HG03432 (cell line): ENCODE measurements around the gene TTLL5.

Source experiments
- ATAC-seq: cut with Tn5 transposase; IDR thresholded peaks from one replicate; pipeline ENCODE4 v1.9.1; 2021; ENCODE audit warnings: mild to moderate bottlenecking, moderate library complexity; ENCODE audit not compliant: unreplicated experiment

TTLL5 gene

DNA sequence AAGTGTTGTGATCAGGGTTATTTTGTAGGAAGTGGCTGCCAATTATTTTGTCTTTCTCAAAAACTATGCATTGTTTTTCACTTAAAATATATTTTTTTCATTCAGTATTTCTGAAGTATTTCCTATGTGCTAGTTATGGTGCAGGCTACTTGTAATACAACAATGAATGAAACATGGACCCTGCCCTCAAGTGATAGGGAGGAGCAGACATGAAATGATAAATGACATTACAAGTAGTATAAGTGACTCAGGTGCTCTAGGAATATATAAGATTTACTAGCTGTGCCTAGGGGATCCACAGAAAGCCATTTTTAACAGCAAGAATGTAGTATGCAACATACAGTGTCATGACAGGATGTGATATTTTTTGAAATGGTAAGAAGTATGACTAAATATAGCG is 65.3 kb downstream of the TTLL5 start:
- no peak for ATAC-seq

DNA sequence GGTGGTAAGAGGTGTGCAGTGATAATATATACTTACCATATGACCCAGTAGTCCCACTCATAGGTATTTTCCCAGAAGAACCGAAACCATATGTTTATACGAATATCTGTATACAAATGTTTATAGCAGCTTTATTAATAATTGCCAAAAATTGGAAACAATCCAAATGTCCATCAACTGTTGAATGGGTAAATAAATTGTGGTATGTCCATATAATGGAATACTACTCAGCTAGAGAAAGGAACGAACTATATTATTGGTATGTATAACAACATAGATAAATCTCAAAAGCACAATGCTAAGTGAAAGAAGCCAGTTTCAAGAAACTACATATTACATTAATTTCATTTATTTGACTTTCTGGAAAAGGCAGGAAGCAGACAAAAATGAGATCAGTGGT is 66.1 kb downstream of the TTLL5 start:
- ATAC-seq, result no peak

DNA sequence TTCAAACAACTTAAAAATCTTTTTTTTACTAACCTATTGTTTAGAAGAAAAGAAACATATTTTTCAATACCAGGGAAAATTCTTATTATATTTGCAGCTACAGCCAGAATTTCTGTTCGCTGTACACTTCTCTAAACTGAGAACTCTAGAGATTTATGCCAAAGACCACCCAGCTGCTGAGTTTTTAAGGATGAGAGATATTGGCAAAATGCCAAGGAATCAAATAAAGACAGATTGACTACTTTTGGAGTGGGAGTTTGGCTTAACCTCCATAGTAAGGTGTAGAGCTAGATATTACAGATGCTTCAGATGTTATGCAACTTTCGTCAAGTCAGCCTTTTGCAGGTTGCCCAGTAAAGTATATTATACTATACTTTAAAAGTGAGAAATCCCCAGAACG is 71.8 kb downstream of the TTLL5 start:
- ATAC-seq, result no peak

DNA sequence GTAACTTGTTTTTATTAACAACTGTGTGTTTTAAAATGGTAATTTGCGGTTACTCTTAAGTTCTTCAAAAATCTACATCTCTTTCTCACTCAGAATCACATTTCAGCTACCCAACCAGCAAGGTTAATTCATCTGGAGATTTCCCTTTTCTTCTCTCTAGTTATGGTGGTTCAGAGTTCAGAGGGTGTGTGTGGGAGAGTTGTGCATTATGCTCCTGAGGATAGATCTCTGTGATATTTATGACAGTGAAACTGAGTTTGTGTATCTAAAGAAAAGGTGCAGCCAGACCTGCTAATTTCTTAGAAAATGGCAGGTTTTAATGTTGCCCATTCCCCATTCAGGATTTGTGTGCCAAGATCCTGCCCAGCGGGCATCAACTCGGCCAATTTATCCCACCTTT is 73.8 kb downstream of the TTLL5 start:
- ATAC-seq, result no peak

DNA sequence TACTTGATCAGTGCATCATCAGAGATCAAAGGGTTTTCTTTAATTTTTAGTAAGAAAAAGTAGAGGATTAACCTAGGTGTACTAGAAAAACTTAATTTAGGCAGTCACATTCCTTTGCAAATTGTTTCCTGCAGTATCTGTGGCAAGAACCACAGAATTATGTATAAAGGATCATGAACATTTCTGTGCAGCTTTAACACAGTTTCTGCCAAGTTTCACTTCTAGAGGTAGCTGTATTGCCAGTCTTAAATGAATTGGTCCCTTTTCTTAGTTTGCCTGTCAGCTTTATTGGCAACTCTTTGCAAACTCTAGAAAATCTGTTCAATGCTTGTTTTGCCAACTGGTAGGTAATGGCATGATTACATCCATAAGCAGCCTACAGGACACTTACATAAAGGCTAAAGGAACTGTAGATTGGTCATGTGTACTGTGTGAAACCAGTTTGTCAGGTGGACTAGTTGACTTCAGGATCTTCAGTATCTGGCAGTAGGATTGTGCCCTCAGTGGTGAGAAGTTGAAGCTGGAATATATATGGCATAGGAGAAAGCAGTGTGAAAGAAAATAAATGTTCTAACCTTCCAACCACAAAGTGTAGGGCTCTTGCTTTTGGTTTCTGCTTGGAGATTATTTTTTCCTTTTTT is 75.9 kb downstream of the TTLL5 start:
- ATAC-seq, result no peak

DNA sequence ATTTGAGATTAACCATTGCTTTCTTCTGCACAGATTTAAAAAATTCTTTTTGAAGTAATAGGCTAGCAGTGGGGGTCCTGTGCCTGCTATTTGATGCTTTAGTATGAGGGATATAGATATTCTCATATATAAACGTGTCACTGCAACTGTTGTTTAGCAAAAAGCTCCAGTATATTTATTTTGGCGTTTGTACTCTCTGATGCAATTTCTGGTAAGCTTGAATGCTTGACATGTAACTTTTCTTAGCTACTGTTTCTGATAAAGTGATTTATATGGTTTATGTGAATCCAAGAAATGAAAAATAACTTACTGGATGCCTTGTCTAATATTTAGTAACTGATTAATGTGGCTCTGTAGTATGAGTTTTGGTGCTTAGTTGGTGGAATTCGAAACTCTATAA is 77.1 kb downstream of the TTLL5 start:
- no peak for ATAC-seq

DNA sequence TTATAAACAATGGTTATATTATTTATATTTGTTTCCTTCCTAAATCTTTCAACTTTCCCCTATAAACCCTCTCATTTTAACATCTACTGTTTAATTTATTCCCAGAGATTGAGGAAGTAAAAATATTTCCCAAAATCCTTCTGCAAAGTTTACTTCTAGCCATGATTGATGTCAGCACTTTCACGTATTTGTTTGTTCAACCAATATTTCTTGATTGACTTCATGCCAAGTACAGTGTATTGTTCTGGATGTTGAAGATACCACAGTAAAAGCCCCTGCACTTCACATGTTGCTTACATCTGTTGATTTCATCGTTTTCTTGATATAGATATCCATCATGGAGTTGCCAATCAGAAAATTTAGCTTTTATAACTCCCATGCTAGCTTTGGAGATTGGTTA is 81.8 kb downstream of the TTLL5 start:
- no peak for ATAC-seq

DNA sequence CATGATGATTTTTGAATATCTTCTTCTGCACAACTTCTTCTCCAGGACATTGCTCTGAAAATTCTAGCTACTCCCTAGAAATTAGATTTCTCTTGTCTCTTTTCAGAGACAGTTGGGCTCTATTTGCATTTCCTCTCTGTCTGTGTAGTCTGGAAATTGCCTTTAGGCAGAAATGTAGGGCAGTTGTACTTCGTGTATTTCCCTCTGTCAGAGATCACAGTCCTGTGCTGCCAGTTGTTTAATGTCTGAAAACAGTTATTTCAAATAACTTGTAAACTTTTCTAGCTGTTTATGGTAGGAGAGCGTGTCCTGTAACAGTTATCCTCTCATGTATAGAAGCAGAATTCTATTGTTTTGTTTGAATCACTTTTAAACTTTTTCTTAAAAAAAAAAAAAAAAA is 86.9 kb downstream of the TTLL5 start:
- no peak for ATAC-seq

DNA sequence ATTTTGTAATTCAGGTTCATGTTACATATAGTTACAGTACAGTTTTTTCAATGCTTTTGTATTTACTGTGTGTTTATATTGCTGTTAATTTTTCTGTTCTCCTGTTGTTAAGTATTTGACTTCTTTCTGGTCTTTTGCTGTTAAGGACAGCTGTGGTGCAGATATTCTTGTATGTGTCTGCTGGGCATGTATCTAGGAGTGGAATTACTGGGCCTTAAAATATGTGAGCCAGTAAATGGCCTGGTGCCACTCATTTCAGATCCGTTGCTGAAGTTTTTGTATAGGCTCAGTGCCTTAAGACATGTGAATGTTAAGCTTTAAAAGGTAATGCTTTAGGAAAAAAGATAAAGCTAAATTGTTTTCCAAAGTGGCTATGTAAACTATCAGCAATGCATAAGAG is 87.3 kb downstream of the TTLL5 start:
- no peak for ATAC-seq

DNA sequence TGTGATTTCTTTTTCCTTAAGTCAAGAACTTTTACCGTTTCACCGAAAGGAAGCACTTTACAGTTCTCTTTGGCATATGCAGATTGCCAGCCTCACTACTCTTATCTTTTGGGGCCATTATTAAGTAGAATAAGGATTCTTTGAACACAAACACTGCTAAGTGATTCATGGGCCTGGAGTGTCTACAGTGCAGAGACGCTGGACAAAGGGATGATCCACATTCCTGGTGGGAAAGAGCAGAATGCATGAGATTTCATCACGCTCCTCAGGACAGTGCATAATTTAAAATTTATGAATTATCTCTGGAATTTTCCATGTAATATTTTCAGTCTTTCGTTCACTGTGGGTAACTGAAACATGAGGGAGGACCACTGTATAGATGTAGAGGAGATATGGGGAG is 90.2 kb downstream of the TTLL5 start:
- ATAC-seq, result no peak

DNA sequence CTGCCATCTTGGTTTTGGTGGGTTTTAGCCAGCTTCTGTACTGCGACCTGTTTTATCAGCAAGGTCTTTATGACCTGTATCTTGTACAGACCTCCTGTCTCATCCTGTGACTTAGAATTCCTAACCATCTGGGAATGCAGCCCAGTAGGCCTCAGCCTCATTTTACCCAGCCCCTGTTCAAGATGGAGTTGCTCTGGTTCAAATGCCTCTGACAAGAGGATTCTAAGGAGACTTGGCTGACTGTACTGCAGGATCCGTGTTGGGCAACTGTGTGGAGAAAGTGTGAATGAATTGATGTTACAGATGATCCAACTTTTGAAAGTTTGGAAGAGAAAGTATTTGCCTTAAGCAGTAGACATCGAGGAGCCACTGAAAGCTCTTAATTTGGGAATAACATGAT is 91.0 kb downstream of the TTLL5 start:
- no peak for ATAC-seq

DNA sequence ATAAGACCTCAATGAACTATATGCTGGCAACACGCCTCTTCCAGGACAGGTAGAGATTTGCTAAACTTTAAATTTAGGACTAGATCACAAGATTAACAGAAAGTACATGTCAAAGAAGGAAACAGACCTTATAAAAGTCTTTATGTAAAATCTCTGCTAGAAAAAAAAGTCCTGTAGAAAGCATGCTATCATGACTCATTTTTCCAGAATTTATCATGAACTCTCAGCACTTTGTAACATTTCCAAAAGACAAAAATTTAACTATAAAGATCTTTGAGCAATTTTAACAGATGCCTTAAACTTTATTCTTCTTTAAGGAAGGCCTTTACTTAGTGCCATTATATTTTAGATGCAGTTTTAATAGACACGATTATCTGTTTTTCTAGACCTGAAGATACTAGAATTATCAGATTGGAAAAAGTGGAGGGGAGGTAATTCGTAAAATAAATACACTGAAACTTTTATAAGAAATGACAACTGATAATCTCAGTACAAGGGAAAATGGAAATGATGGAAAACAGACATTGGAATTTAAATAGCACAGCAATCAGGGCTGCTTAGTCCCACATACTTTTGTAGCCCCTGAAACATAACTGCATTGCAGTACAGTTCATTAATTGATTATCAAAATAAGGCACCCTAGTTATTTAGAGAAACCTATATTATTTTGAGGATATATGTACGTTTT is 92.0 kb downstream of the TTLL5 start:
- ATAC-seq, result no peak

DNA sequence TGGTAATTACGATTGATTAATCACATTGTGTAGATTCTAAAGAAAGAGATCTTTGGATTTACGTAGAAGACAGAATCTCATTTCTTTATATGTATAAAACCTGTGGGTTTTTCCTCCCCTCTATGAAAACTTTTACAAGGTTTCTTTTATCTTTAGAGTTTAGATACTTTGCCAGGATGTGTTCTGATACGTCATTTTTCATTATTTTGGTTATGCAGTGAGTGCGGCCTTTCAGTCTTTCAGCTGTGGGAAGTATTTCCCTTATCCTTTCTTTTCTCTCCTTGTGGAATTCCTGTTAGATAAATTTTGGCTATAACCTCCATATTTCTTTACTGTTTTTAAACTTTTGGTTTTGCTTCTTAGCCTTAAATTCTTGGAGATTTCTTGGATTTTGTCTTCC is 92.7 kb downstream of the TTLL5 start:
- ATAC-seq, result no peak

DNA sequence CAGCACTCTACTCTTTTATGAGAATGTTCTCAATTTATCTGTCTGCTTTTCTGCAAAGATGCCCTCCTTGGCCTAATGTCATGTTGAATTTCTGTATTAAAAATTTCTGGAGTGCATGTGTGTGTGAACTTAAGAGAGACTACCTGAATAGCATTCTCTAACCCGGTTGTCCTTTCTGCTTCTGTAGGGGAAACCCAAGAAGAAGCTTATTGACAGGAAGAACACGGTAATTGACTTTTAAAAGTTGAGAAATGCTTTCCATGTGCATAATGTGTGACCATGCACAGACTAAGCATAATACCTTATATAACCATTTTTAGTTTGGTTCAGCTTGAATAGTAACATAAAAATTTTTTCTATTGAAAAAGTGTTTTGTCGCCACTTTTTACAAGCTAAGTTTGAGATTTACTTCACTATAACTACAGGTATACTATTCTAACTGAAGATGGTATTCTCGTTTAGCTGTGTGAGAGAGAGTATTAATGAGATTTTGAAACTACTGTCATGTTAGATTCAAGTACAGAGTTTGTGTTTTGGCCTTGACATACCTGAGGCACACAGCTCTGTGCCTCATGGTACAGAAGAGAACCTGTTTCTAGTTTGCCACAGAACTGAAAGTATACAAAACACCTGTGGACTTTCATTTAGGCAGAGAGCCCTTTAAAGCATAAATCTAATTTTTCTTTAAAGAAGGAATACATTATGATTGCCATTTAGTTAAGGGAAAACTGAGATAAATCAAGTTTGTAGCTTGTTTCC is 96.8 kb downstream of the TTLL5 start:
- ATAC-seq, result no peak

DNA sequence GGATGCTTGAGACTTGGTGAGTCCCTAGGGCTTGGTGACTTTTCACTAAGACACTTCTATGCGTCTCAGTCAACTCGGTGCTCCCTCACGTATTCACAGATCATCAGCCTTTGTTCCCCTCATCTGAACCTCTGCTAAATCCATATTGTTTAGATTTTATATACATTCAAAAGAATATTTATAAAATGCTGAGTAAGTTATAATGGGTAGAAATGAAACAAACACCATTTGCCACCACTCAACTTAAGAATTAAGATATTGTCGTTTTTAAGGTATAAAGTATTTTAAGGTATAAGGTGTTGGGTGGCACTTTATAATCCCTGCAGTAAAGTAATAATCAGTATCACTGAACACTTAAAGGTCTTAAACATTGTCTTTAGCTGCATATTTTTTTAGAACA is 103.0 kb downstream of the TTLL5 start:
- no peak for ATAC-seq

DNA sequence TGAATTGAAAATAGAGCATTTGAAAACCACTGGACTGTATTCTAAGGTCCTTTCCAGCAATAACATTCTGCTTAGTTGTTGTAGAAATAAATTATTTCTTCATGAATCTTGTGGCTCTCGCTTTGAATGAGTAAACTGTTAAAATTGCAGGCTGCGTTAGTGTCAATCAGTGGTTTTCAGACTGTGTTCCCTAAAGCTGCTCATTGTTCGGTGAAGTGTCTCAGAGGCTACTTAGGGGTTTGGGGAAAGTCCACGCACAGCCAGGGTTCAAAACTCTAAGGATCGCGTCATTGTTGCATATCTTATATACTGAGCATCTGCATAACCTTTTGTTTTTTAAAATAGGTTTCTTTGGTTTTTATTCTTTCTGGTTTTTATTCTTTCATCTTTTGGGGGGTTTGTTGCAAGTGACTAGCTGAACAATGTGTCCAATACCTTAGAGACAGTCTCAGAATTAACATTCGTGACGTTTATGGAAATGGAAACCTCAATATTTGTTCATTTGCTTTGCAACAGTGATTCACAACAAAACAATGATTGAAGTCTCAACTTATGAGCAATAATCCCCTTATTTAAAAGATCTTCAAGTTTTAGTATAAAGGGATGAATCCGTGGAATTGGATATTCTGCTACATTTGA is 108.1 kb downstream of the TTLL5 start:
- no peak for ATAC-seq

DNA sequence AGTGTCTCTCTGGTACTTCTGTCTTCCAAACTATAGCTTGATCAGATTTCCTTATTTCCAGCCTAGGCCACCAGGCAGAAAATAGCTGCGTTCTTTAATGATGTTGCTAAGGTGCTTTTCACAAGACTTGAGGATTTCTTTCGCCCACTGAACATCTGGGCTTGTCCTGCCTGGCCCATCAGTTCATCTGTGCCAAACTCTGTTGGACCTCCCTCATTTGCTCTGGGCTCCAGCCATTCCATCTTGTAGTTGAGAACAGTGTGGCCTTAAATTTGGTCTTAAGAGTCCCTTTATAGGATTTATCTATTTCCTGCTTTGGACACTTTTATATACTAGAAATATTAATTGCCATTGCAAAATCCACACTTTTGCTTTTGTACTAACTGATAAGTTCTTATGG is 109.6 kb downstream of the TTLL5 start:
- no peak for ATAC-seq

DNA sequence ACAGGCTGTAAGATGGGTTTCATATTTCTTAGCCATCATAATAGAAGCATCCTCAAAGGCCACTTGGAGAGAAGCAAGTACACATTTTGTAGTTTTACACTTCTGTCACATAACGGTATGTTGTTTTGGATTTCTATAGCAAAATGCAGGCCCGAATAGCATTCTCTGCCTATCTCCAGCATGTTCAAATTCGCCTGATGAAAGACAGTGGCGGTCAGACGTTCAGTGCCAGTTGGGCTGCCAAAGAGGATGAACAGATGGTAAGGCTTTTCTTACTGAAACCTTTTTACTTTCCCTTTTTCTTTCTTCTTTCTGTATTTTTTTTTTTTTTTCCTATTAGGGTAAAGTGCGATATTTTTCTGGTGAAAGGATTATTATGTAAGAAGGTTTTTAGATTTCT is 110.5 kb downstream of the TTLL5 start:
- no peak for ATAC-seq

DNA sequence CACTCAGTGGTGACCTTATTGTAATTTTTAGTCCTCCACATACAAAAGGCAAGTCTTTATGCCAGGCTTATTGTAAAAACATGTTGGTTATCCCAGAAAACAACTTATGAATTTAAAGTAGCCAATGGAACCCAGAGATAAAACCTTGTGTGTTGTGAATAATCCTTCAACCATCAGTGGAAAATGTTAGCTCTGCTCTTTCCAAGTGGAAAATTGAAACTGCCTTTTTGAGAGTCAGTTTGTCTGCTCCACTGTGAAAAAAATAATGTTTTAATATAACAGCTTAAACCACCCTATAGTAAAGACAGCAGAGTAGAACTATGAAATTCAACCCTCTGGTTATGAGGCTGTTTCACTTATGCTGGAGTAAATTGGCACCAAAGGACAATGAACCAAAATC is 112.0 kb downstream of the TTLL5 start:
- no peak for ATAC-seq

DNA sequence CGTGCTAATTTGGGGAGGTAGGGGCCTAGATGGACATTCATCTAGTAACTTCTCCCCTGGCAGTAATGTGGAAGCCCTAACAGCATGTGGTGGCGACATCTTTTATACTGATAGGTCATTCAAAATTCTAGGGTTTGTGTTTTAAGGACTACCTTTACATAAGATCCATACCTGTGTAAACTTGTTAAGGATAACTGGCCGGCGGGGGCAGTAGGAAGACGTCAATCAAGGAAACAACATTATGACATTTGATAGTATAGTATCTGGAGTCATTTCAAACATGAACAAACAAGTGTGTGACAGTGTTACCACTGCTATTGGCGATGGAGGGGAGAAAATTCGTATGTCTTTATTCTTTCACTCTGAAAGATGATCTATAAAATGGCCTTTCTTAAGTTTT is 120.0 kb downstream of the TTLL5 start:
- no peak for ATAC-seq

DNA sequence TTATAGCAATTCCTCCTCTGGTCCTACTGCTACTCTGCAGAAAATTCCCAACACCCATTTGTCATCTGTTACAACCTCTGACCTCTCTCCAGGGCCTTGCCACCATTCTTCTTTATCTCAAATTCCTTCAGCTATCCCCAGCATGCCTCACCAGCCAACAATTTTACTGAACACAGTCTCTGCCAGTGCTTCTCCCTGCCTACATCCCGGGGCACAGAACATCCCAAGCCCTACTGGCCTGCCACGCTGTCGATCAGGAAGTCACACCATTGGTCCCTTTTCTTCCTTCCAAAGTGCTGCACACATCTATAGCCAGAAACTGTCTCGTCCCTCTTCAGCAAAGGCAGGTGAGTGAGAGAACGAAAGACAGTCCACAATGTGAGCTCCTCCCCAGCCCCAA is 122.1 kb downstream of the TTLL5 start:
- ATAC-seq, result no peak
